Astrocyte of the hippocampus (primary cell): ENCODE data around the gene MAP2K1.
"Not testable (repeated sequence)": the region's sequence is repeated elsewhere in the genome, so short reads cannot be mapped to it uniquely, and the experiment has no call there.

Experiments used
- DNase-seq: peaks from one replicate; pipeline ENCODE4 v3.0.0; 2011; ENCODE audit warnings: low read depth, low spot score

The MAP2K1 gene

DNA sequence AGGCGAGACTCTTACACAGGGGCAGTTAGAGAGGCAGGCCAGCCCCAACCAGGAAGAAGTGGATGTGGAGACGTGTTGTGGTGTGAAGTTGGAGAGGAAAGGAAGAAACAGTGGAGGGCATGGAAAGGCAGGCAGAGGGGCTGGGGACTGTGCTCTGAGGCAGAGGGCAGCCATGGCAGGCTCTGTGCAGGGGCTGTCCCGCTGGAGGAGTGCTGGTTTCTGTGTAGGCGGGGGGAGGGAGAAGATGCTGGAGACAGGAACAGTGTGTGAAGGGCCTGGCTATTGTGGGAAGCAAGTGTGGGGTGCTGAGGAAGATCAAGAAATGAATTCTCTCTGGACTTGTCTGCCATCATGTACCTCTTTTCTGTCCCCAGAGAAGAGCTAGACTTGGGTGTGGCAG is 89.8 kb downstream of the MAP2K1 start:
- DNase-seq = no peak

DNA sequence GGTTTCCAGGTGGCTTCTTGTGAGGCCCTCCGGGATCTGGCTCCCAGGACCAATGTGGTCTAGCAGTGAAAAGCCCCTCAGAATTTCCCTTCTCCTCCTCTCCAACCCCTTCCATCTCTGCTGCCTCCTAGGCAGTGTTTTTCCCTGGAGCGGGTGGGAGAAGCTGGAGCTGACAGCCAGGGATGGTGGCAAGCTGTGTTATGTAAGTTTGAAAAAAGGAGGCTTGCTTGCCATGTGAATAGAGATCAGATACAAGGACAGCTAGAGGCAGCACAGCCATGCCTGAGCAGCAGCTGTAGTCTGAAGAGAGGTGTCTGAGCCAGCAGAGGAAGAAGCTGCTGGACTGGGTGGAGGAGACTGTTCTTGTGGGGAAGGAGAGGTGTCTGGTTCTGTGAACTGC is 90.3 kb downstream of the MAP2K1 start:
- no peak for DNase-seq

DNA sequence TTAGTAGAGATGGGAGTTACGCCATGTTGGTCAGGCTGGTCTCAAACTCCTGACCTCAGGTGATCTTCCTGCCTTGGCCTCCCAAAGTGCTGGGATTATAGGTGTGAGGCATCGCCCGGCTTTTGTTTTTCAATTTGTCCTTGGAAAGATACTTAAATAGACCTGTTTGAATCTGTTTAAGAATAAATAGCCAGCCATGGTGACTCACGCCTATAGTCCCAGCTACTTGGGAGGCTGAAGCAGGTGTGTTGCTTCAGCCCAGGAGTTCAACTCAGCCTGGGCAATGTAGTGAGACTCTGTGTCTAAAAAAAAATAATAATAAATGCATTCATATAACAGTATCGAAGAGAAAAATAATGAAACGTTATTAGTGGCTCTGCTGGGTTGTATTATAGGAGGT is 93.6 kb downstream of the MAP2K1 start:
- DNase-seq = no peak

DNA sequence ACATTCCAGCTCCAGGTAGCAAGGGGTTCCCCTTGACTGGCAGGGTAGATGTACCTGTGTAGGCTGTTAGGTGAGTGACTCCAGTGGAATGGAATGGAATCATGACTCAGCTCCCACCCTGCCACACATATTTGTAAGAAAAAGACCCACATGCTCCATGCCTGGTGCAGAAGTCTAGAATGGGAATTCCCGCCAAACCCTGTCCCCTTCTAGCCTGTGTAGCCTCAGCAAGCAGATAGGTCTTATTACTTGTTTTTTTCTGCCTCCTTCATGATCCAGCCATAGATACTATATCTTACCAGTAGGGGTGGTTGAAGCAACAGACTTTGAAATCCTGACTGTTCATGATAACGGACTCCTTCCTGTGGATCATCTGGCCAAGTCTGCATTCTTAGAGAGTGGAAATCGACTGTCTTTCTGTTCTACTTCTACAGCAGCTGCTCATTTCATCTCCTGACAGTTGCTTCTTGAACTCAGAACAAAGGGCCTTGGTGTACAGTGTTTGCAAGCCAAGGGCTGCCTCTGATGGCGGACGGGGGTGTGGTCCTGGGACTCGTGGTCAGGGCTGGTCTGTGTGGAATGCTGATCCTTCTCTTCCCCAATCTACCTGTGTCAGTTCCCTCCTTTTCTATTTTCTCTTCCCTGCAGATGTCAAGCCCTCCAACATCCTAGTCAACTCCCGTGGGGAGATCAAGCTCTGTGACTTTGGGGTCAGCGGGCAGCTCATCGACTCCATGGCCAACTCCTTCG is 94.6 kb downstream of the MAP2K1 start:
- DNase-seq = peak; percentile 61

DNA sequence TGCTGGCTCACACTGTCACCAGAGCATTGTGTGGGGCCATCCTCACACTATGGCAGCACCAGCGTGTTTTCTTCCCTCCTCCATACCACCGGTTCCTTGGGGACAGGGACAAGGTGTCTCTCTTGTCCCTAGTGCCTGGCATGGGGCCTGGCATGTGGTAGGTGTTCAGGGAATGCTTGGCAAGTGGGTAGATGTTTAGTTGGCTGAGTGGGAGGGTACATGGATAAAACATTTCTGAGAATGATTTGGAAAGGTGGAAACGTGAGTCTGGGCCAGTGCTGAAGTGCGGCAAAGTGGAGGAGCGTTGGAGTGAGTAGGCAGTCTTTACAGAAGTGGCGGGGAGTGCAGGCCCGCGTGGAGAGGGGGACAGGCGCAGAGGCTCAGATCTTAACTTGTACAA is 95.8 kb downstream of the MAP2K1 start:
- no peak for DNase-seq

DNA sequence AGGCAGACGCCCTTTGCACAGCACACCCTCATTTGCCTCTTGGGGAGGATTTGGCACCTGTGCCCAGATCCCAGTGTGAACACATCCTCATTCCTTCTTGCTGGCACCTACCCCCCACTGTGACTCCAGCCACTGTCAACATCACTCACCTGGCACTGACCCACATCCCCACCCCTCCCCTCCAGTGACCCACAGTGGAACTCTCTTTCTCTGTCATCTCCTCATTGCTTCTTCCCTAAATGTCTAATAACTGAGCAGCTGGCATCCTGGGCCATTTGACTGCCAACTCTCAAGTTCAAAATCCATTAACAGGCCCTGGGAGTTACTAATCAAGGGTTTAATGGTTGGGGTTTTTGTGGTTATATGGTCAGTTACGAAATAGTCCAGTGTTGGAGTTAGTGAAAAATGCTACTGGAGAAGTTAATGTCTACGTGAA is 96.4 kb downstream of the MAP2K1 start:
- peak; percentile 77 for DNase-seq

DNA sequence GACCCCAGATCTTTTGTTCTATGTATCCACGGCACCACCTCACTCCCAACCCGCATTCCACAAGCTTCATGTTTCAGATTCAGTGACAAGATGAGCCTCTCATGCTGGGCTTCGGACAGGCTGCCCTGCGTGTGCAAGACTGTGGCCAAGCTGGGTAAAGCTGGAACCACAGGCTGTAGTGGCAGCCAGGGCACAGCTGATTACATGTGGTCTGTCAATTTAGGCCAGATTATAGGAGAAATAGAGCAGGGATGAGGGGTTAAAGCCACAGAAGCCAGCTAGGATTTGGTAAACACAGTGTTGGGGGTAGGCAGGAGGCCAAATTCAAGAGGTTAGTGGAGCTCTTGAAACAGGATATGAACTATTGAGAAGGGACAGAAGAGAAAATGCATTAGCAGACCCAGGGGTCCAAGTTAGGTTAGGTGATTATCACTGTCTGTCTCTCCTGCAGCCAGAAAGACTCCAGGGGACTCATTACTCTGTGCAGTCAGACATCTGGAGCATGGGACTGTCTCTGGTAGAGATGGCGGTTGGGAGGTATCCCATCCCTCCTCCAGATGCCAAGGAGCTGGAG is 97.9 kb downstream of the MAP2K1 start:
- DNase-seq = peak; percentile 23

DNA sequence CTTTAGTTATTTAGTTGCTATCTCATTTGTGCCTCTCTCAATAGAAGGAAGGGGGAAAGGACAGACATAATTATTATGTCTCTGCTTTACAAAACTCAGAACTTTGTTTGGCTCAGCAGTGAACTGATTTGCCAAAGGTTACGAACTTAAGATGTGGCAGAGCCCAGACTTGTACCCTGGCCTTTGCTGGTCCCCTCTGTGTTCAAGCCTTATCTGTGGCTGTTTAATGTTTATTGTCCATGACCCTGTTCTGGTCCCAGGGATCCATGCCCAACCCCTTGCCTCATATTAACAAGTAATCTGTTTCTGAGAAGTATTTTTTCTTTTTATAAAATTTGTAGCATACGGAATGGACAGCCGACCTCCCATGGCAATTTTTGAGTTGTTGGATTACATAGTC is 100.2 kb downstream of the MAP2K1 start:
- DNase-seq = no peak

DNA sequence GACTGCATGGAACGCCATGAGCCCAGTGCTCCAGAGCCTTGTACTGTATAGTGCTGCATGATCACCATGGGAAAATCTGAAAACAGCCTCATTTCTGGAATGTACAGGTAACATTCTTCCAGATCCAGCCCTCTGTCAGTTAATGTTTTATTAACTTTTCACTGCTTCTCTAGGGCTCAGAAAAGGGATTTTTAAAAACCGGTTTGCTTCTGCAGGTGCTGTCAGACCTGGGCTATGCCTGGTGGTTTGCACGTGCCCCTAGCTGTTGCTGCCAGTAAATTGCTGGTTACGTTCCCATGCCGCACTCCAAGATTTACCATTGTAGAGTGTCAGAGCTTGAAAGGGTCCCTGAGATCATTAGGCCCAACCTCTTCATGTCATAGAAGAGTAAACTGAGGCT is 101.8 kb downstream of the MAP2K1 start:
- DNase-seq = no peak

DNA sequence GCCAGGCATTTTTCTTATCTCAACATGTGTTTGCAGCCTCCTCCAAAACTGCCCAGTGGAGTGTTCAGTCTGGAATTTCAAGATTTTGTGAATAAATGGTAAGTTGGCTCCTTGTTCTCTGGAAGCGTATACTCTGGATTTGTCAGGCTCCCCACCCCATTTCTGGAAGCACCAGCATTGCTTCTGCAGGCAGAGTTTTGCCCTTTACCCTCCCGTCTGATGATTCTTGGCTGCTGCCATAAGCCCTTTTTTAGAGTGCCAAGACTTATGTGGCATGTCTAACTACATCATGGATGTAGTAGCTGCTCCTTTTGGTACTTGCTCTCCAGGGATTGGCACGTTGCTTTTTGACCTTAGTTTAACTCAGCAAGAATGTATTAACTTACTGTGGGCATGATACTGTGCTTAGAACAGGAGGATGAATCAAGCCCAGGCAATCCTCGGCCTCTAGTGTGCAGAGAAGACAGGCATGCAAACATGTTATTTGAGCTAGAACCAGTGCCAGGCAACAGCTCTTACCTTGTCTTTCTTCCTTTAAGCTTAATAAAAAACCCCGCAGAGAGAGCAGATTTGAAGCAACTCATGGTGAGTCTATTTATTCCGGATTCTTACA is 102.6 kb downstream of the MAP2K1 start:
- DNase-seq = no peak

DNA sequence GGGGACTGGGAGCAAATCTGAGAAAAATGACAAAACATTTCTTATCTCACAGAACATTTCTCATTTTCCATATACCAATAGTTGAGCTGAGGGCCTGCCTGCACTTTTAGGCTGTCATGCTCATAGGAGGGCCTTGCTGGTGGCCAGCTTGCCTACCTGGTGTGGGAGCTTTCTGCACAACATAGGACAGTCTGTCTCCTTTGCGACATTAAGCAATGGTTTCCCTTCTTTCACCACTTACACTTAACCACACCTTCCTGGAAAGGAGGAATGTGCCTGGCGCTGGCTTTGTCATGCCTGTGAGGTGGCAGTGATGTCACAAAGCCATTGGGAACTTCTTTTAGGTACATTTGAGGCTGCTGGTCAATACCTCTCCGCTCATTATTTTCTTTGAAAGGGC is 105.1 kb downstream of the MAP2K1 start:
- DNase-seq = no peak

DNA sequence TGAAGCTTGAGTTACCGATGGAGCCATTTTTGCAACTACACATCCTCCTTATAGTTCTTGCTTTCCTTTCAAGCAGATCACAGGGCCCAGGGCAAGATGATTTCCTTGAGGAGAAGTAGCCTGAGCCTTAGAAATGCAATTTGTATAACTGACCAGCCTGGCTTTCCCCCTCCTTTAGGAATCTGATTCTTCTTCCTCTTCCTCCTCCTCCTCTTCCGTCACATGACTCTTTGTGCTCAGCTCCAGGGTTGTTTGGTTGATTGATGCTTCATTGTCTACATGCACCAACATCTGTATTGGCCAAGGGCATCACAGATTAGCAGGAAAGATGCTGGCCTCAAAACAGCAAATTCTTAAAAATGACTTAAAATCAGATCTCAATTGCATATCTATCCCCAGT is 107.5 kb downstream of the MAP2K1 start:
- no peak for DNase-seq

DNA sequence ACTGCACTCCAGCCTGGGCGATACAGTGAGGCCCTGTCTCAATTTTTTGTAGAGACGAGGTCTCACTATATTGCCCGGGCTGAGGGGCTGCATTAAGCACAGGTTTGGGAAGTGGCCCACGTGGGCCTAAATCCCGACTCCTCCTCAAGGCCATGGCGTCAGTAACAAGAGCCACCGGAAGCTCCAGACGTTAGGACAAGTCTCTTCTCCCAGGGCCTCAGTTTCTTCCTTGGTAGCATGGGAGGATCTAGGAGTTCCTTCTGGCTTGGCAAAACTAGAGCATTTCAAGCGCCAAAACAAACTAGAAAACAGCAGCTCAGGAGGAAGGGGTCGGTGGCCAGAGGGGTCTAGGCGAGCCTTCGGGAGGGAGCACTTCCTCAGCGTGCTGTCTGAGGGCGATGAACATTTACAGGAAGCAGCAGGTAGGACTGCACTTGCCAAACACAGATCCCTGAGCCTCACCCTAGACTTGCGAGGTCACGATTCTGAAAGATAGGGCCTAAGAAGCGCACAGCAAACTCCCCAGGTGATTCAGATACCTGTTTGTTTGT is 110.3 kb downstream of the MAP2K1 start:
- DNase-seq = no peak

DNA sequence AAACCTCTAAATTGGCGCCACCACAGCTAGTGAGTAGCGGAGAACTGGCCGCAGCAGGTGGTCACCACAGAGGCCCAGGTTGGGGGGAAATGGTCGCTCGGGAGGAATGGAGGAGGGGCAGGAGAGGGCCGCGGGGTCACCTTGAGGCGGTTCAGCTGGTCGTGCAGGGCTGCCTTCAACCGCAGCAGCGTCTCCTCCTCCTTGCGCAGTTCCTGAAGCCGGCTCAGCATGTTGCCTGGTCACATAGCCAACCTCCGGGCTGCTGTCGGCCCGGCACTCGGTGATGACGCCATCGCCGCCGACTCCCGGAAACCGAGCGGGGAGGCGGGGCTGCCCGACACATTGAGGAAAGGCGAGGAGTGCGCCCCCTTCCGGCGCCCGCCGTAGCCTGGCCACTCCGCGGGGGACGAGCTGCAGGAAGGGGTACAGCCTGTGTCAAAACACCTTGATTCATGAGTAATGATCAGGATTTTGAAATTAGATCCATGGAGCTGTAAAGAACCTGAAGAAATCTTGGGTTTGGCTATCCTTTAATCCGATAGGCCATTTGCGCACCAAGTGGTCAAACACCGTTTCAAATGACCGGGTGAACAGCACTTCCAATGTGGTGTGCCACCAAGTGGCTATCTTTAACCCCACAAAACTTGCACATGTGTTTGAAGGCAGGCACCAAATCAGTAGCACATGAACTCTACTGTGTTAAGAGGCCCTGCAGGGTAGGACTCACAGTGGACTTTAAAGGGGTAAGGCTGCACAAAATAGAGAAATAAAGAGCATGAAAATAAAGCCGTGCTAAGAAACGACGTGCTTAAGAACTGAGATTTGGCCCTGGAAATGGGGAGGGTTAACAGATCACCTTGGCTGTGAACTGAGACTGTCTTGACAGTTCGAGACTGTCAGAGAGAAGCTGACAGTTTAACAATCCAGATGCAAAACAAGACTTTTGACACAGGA is 111.1 kb downstream of the MAP2K1 start, which contains the start of gene SNAPC5:
Gene SNAPC5 (minus strand): TSS at position 261 of the 954 bp plus-strand sequence. CDS start 31 bp downstream, at position 230.
- peak; percentile 98 for DNase-seq

DNA sequence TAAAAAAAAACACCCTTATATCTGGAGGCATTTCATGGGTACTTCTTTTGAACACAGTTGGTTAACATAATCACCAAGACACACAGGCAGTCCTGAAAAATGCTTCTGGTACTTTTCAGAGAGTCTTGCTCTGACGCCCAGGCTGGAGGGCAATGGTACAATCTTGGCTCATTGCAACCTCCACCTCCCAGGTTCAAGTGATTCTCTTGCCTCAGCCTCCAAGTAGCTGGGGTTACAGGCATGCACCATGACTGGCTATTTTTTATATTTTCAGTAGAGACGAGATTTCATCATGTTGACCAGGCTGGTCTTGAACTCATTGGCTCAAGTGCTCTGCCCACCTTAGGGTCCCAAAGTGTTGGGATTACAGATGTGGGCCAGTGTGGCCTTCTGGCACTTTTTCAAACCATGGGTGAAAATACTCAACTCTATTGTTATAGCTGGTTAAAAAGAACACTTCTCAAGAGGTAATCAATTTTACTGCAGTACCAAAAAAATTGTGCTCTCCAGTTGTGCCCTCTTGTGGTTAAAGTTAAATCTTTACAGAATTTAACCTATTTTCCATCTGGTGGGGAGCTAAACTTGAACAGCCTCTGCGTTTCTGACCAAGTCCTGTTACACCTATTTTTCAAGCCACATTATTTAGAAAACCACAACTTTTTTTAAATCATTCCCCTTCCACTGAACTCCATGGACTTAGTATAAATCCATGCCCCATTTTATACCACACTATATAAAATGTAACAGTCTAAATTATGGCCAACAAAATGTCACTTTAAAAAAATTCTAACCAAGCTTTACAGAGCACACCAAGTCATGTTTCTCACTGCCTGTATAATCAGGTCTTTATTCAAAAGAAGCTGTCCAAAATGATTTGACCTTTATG is 112.0 kb downstream of the MAP2K1 start:
- DNase-seq = peak; percentile 48

DNA sequence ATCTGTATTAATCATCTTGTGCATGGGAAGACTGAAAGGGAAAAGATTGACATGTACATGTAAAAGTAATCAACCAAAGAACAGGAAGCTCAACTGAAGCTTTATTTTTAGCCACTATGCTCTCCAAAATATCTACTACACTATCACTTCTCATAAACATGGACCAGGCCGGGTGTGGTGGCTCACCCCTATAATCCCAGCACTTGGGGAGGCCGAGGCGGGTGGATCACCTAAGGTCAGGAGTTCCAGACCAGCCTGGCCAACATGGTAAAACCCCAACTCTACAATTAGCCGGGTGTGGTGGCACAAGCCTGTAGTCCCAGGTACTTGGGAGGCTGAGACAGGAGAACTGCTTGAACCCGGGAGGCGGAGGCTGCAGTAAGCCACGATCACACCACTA is 113.6 kb downstream of the MAP2K1 start:
- DNase-seq = not testable (repeated sequence)

DNA sequence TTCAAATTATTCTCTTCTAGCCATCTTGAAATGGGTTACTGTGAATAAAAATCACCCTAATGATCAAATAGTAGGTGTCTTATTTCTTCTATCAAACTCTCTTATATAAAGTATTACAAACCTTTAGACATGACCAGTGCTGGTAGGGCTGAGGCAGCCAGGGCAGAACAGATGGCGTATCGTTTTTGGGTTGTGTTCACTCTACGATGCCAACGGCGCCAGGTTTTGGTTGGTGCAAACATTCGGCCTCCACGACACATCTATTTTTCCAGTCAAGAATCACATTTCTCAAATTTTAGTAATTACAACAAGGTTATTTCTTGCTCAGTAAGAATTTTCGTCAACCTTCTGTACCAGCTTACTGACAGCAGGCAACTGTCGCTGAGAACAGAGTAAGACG is 115.8 kb downstream of the MAP2K1 start:
- no peak for DNase-seq

DNA sequence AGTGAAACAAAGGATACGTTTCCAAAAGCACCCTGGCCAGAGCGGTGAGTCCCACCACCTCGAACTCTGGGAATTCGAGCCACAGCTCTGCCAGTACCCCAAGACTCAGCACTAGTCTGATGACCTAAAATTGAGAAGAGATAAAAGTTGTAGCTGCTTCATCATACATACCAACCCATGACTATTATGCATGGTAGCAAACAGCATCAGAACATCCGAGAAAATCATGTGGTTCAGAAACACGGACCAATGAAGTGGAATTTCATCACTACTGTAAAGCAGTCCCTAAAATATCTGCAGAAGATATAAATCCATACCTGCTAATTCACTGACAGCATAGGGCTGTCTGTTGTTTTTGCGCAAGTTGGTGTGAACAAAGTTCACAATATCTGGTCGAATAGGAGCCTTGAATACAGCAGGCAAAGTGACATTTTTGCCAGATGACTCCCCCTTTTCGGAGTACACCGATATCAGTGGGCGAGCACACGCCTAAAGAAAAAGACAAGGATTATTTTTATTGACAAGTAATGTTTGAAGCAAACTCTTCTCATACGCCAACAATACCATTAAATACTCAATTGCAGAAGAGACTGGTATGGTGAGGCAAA is 116.4 kb downstream of the MAP2K1 start:
- DNase-seq = not testable (repeated sequence)

DNA sequence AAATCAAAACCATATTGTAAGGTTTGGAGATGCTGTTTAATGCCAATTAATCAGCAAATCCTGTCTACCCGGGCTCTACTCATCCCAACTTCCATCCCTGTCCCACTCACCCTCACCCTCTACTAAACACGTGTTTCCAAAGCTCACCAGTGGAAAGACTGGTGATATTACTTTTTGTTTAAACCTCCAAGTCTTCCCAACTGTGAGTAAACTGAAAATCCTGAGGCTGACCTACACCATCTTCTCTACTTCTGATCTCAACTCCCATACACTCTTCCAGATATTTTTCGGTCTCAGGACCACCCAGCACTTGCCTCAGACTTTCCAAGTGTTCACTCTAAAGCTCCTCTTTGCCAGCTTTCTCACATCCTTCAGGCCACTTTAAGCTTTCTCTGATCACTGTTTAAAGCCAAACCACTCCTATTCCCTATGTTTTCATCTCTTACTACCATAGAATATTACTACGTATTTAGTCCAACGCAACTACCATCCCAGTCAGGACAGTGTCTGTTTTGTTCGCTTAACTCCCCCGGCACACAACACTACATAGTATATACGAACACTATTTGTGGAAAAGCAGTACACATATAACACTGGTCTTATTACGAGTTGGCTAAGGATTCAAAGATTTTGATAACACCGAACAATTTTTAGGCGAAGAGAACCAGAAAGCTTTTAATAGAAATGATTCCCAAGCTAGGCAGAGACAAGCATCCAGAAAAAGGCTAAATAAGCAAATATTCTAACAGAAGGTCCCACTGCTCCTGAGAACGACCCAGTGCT is 117.3 kb downstream of the MAP2K1 start:
- DNase-seq = no peak
